Stimulated activated CD8-positive, alpha-beta memory T cell treated with anti-CD3 and anti-CD28 coated beads, Interleukin-4, amount 100 ng/mL, for 24 hours (primary cell): Measurements from ENCODE around the gene ICA1.

ENCODE experiments used
- DNase-seq: peaks from one replicate; pipeline ENCODE4 v3.0.0-alpha.2; 2020; ENCODE audit warnings: low read depth

The ICA1 gene

DNA sequence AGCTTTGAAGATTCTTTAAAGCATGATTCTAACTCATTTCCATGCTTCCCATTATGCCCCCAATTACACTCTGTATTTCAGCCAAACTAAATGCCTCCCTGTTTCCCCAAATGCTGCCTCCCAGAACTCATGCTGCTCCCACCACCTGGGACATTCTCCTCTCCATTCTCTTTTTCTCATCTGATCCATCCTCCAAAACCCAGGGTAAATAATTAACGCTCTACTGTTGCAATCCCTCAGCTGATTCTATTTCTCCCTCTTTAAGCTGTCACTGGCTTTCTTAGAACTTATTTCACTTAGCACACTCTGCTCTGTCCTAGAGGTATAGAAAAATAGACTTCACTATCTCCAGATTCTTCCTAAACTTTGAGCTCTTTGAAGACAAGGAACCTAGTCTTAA, 104.7 kb downstream of the ICA1 start:
- no peak for DNase-seq

DNA sequence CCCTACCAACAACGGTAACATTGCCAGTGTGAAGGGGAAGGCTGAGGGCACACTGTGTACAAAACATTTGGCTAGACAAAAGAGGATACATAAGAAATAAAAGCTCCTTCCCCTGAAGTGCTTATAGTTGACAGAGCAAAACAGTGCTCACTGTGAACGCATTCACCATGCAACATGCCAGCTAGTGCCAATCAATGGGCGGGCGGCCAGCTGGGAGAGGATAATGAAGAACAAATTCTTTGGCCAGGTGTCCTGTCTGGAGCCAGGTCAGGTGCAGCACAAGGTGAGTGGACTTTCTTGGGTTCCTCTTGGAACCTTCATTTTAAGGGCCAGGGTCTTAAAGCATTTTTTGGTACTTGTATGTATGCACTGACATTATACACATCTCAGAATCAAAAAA, 106.1 kb downstream of the ICA1 start:
- DNase-seq: no peak

DNA sequence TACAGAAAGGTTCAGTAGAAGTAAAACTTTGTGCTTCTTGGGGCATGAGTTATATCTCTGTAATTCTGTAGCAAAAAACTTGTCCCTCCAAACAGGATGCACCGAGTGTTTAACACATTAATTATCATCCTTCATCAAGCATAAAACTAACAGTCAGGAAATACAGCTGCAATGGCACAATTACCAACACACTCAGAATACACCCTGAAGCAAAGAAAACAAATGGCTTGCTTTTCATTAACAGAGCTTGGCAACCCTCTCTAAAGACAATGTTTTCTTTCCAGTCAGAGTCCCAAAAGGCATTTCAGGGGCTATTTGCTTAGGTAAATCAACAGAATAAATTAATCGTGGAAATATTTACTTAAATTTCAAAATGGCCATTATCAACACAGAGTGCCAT, 107.7 kb downstream of the ICA1 start:
- DNase-seq: no peak

DNA sequence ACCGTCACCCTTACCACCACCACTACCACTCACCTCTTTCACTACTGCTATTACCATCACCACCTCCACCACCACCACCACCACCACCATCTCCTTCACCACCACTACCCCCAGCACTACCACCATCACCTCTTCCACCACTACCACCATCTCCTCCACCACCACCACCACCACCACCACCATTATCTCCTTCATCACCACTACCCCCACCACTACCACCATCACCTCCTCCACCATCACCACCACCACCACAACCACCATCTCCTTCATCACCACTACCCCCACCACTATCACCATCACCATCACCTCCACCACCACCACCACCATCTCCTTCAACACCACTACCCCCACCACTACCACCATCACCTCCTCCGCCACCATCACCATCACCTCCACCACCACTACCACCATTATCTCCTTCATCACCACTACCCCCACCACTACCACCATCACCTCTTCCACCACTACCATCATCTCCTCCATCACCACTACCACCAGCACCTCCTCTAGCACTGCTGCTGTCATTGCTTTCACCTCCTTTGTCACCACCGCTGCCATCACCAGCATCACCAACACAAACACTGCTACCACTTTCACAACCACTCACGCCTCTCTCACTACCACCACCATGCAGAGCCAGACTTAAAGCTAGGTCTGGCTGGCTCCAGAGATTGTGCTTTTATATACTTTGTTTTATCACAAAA, 109.3 kb downstream of the ICA1 start:
- DNase-seq: no peak

DNA sequence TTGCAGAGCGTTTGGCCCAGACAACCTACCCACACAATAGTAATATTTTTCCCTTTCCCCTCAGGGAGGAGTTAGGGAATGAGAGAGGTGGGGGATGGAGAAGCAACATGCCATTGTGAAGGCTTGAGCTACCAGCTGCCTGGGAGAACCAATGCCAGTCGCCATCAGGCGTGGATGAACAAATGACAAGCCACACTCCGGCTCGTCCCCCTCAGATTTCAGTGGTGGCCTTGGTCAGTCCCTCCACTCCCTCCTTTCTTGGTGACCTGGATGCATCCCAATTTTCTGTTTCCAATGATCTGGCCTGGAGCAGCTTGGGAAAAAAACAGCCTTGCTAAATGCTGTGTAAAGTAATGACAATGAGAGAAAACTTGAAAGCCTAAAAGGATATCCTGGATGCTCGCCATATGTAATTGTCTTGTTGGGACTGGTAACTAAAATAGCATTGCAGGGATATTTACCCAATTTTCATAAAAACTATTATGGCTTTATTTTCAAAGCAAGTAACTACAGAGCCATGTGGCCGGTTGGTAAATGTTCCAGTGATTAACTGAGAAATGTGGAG, 110.7 kb downstream of the ICA1 start:
- DNase-seq: no peak

DNA sequence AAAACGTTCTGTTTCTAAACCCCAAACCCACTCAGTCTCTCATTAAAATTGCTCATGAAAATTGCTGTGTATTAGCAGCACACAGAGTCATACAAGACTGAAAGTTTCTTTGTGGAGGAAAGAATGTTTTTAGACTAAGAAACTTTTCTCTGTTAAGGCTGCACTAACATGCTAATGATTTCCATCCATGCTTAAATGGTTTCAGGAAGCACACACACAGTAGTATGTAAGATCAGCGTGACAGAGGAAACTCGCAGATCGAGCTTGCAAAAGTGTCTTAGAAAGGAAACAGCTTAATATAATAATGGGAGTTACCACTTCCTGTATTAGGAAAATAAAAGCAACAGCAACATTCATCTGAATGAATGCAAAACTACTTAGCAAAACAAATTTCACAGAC, 112.7 kb downstream of the ICA1 start:
- no peak for DNase-seq

DNA sequence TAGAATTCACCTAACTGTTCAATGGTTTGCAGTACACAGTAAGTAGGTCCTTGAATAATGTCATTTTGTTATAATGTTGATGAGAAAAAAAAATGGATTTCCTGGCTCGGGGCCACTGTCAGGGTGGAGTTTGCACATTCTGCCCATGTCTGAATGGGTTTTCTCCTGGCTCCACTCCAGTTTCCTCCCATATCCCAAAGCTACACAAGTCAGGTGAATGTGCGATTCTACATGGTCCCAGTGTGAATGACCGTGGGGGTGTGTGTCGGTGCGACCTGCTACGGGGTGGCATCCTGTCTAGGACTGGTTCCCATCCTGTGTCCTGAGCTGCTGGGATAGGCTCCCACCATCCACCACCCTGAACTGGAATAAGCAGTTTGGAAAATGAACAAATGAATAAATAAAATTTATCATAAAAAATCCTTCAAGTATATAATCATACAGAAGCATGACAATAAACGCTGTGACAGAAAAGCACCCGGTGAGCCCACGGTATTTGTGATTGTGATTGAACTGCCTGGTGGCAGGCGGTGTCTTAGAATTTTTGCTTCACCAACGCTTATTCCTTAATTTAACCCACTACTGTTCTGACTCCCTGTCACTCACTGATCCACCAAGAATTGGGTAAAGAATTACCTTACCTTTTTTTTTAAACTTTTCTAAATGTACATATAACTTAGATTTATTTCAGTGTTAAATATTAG, 114.1 kb downstream of the ICA1 start:
- no peak for DNase-seq

DNA sequence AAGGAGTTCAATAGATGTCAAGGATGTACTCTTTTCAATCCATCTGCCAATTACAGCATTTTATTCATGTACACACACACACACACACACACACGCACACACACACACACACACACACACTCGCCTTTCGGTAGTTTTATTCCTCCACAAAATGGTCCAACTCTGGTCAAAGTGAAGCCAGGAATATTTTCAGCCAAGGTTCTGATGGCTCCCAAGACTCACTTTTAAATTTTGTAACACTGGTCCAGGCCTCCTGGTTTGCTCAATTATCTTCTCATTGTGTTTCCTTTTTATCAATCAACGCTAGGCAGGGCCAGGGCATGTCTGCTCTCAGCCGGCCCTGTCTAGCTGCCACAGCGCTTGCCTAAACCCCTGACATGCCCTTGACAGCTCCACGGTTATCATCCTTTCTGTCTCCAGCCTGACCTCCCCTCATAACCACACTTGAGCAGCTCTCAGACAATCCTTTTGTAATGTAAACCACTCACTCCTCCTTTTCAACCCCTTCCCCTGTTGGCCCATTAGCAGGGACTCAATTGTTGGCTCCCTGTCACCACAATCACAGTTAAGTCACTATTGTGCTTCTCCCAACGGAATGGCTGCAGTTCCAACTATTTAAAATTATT, 115.1 kb downstream of the ICA1 start:
- DNase-seq: no peak

DNA sequence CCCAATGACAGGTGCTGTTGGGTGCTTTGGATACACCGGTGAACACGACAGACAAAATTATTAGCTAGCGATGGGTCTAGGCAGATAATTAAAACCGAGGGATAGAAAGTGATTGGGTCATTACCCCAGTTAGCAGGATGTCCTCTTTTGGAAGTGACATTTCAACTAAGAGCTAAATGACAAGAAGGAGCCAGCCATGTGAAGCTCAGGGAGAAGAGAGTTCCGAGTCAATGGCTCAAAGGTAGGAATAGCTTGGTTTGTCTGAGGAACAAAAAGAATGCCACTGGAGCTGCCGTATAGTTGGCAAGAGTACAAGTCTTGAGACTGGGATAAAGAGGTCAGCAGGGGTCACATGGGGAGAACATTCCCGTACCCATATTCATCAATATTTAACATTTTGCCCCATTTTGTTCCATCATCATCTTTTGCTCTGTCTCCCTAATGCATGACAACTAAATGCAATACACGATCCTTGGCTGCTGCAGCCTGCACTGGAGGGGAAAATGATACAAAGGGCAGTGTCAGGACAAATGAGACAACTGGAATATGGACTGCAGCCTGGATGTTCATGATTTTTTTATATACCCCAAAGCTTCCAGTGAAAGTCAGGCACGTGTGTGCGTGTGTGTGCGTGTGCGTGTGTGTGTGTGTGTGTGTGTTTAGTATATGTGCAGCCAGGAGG, 115.7 kb downstream of the ICA1 start:
- no peak for DNase-seq

DNA sequence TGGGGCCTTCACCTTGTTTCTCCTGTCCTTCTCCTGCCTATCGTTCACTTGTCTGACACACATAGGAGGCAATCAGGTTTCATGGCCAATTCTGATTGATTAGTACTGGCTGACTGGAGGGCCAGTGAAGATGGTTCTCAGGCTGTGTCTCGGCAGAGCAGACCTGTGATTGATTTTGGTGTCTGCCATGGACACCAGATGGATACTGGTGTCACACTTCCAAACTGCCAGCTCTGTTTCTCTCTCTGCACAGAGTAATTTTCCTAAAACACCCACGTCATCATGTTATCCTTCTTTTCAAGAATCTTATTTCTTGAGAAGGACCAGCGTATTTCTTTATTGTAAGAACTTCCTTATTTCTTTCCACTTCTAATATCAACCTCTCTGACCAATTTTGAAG, 117.1 kb downstream of the ICA1 start:
- no peak for DNase-seq

DNA sequence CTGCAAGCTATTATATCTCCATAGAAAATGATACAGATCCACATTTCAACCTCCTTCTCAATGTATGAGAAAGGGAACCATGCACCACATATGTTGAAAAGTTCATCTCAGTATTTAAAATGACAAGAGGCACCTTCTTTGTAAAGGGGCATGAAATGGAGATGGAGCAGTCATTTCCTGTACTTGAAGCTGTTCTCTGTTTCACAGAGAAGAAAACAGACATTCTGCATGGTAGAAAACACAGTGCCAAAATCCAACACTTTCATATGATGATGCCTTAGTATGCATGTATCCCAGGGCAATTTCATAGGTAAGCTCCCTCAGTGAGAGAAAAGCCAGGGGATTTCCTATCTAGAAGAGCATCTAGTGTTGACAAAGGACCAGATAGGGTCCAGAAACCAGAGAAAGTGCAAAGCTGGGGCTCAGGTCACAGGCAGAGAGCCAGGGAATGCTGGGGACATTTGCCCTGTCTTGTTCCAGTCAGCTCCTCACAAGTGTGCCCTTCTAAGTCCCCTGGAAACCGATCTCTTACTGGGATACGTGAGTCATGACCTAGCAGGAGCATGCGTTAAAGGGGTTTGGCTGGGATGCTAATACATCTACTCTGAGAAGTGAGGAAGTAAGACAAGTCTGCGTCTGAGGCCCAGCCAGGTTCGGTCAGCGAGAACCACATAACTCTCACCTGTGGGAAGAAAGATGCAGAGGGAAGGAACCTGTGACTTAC, 118.7 kb downstream of the ICA1 start:
- no peak for DNase-seq

DNA sequence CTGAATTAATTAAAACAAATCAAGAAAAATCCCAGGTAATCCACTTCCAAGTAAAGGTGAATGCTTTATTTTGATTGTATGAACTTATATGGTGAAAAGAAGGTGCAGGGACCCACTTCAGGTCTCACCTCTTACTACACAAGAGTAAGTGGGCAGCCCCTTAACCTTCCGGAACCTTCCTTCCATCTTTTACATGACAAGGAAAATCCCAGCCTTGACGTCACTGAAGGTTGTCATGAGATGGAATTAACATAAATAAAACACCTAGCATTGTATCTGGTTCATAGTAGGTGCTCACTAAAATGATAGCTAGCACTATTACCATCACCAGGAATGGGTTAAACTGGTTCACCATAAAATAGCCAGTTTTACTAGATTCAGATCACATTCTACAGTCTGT, 119.5 kb downstream of the ICA1 start:
- no peak for DNase-seq

DNA sequence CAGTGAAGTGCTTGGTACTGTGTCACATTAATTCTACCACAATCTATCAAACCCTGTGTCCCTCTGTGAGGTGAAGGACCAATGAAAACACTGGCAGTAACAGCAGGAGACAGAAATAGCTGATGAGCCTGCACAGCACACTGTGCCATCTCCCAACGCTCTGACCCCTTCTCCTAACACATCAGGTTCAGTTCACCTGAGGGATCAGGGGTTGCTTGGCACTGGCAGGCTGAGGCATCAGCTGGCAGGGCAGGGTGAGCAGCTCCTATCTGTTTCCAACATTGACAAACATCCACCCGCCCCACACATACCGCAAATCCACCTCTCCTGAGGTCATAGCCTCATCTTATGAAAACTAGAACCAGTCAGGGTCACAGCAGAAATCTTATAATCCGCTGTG, 120.9 kb downstream of the ICA1 start:
- no peak for DNase-seq

DNA sequence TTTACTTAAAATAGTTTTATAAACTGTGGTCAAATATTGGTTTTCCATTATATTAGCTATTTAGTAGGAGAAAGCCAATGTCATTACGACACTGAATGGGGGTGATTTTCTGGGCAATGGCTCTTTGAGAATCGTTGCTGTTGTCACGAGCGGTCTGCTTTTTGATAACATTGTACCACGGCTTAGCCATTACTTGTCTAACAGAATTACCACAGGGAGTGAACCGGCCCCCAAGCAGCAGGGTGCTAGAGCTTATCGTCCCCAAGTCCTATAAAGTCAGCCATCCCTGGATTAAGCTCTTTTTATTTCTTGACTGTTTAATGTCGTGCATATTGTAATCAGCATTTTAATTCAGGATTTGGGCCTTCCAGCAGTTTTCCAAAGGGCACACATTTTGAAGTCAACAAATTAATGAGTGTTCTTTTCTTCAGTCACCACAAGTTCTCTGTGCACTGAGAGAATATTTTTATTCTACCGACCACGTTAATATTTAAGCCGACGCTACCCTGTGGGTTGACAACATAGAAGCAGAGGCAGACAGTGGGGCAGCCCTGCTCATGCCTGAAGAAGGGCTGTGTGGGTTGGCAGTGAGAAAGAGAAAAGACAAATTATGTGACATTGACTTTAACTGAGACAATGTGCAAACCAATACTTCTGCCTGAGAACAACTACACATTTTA, 125.8 kb downstream of the ICA1 start:
- DNase-seq: no peak

DNA sequence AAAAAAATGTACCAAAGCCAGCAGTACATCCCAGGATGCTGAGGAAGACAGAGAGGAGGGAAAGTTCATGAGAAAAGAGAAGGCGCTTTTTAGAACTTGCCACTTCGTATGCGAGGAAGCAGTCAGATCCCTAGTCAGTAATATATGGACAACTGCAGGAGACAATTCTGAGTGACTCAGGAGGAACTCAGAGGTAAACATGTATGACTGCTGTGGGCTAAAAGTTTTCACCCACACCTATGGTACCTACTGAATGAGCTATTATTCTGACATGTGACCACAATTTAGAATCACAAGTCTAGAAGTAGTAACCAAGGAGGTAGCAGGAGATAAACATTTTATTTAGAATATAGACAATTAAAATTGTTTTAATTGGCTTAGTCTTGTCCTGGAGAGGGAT, 126.5 kb downstream of the ICA1 start:
- DNase-seq: no peak

DNA sequence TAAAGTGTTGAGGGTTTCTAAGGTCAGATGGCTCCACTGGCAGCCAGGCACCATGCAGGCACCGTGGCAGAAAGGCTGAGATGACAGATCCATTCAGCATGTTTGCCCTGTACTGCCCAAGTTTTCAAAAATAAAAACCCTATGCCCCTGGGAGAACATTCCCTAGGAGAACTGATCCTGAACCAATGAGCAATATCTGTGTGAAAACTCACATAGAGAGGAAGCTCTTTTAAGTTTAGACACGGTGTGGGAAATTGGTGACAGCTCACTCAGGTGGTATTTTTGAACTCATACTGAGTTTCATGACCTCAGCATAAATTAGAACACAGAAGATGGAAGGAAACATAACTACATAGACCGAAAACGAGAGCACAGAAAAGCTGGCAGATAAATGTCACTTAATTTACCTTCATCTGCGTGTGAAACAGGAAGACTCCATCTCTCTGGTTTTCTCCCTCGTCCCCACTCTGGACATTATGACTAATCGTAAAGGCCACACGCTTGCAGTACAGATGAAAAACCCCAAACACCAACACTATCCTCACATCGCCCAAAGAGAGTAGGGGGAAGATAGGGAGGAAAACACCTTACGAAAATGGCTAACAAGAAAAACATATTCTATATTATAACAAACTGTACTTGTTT, 127.8 kb downstream of the ICA1 start:
- DNase-seq: no peak

DNA sequence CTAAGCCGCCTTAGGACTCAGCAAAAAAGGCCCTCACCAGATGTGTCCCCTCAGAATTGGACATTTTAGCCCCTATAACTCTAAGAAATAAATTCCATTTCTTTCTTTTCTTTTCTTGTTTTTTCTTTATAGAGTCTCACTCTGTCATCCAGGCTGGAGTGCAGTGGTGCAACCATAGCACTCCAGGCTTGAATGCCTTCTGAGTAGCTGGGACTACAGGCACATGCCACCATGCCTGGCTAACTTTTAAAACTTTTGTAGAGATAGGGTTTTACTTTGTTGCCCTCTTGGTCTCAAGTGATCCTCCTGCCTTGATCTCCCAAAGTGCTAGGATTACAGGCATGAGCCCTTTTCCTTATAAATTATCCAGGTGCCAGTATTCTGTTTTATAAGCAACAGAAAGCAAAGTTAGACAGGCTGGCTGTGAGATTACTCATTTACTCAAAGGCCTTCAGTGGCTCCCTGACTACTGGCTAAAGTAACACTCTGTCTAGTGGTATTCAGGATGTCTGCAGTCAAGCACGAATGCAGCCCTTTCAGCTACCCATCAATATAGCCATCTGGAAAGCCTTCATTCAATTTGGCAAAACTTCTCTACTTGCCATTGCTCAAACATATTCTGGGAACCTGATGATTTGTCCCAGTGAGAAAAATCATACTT, 128.6 kb downstream of the ICA1 start:
- DNase-seq: no peak

DNA sequence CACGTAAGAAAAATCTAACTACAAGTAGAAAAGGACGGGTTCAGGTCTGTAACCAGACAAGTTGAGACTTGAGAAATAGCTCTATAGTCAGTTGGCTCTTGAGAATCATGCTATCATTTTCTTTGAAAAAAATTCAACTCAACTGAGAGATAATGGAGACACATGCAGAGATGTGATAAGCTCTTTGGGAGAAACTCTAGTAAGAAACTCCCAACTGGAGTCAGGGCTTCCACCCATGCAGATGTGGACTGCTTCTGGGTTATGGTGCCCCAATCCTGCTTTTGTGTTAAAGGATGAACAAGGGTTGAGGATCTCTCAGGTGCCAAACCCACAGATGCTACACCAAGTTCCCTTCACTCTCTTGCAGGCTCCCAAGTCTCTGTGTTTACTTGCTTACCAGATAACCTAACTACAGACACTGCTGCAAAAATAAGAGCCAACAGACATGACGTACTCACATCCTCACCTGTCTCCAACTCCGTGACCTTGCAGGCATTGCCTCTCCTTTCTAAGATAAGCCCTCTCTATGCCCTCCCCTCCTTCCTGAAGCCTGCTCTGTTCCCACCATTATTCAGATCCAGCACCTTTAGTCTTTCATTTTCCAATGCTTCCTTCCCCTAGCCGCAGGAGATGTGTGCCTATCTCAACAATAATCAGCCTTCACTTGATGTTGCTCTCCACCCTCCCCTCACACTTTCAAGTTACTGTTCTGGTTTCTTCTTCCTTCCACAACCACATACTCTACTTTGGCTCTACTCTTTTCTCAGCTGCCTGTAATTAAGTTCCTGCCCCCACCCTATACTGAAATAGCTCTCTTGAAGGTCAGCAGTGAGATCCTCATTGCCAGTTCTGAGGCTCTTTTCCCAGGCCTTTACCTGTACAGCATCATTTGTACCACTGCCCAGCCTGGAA, 130.0 kb downstream of the ICA1 start:
- no peak for DNase-seq

DNA sequence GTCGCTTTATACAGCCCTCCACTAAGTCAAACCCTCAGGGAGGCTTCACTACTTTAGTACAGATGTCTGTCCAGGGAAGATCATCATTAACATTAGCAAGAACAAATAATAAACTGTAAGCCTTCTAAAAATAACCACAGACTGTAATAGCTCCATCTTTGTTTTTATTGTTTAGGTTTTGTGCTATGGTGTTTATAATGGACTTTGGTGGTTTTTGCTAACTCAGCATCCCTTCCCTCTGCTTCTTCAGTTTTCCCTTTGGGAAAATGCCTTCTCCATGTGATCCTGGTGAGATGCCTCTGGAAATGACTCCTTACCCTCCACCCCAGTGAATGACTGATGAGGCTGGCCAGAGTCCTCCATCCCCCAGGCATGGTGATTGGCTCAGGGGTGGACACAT, 131.3 kb downstream of the ICA1 start:
- no peak for DNase-seq
